ENCODE data around the gene SAMD11. TPM values are rescaled to one million over a fixed set of nuclear protein-coding genes. Genes with fewer than 3 reads are reported as not detected.
"Not testable (repeated sequence)": the region's sequence is repeated elsewhere in the genome, so short reads cannot be mapped to it uniquely, and the experiment has no call there.

The SAMD11 gene
- total and polyA plus RNA-seq, 8 donors: 7.1 to 61.5 (median 28.0) TPM

- peak; percentile 91 for ATAC-seq
- peak; percentile 50 to 89 (median 72) for DNase-seq
- peak in 1 of 2 donors; percentile 63 for TF ChIP-seq CTCF (IDR thresholded peaks at IDR 0.05)
- peaks cover 5 to 8% of the 10 kb centered on the region in 2 donors for H3K4me1 ChIP-seq
- H3K4me3 ChIP-seq: no peak overlapping the region
- intact Hi-C loops (cut with DNase I): no loop called here
- H3K9me3 ChIP-seq: no peaks in the 10 kb centered on the region
- H3K27ac ChIP-seq: no peak overlapping the region
- no peaks in the 10 kb centered on the region for H3K36me3 ChIP-seq
- H3K27me3 ChIP-seq: peaks cover 14 to 81% of the 10 kb centered on the region in 2 donors
These were observed 52.4 kb downstream of the SAMD11 start for GRCh38 chr1:975896-976683.

- peaks cover 7 to 81% of the 10 kb centered on the region in 2 donors for H3K27me3 ChIP-seq
- DNase-seq; intact Hi-C loops (cut with DNase I); H3K4me1 ChIP-seq; ATAC-seq; H3K27ac ChIP-seq; H3K4me3 ChIP-seq; H3K9me3 ChIP-seq; H3K36me3 ChIP-seq: not testable (repeated sequence)
These were observed 53.1 kb downstream of the SAMD11 start for GRCh38 chr1:976791-977190.

GRCh38 chr1:978069-978834 lies 54.5 kb downstream of the SAMD11 start:
- intact Hi-C loops (cut with DNase I): no loop called here
- H3K9me3 ChIP-seq: no peaks in the 10 kb centered on the region
- no peak overlapping the region for H3K4me3 ChIP-seq
- no peak for TF ChIP-seq CTCF (IDR thresholded peaks at IDR 0.05)
- H3K27ac ChIP-seq: no peak overlapping the region
- no peak for ATAC-seq
- peaks cover 0 to 81% of the 10 kb centered on the region in 2 donors for H3K27me3 ChIP-seq
- peaks cover 5 to 8% of the 10 kb centered on the region in 2 donors for H3K4me1 ChIP-seq
- no peaks in the 10 kb centered on the region for H3K36me3 ChIP-seq
- DNase-seq: peak in 1 of 4 donors; percentile 65

- TF ChIP-seq CTCF (IDR thresholded peaks at IDR 0.05): no peak
- no peaks in the 10 kb centered on the region for H3K9me3 ChIP-seq
- DNase-seq (peak in 1 of 4 donors; percentile 79), ATAC-seq (no peak)
- H3K4me3 ChIP-seq: no peak overlapping the region
- intact Hi-C loops (cut with DNase I): no loop called here
- H3K27ac ChIP-seq: no peak overlapping the region
- no peaks in the 10 kb centered on the region for H3K36me3 ChIP-seq
- H3K27me3 ChIP-seq: peaks cover 0 to 81% of the 10 kb centered on the region in 2 donors
- peaks cover 5 to 8% of the 10 kb centered on the region in 2 donors for H3K4me1 ChIP-seq
These were observed 55.4 kb downstream of the SAMD11 start for GRCh38 chr1:978835-979743.

- Histone ChIP-seq H3K27me3 (peaks cover 0 to 81% of the 10 kb centered on the region in 2 donors), H3K36me3 (no peaks in the 10 kb centered on the region), H3K27ac (no peak overlapping the region), H3K4me3 (no peak overlapping the region), H3K4me1 (peaks cover 5 to 8% of the 10 kb centered on the region in 2 donors), H3K9me3 (no peaks in the 10 kb centered on the region)
- TF ChIP-seq CTCF (IDR thresholded peaks at IDR 0.05): no peak
- DNase-seq: no peak
- no peak for ATAC-seq
- intact Hi-C loops (cut with DNase I): no loop called here
These were observed 56.0 kb downstream of the SAMD11 start for GRCh38 chr1:979744-980072.

All from left lung (tissue), 10 donors.